LNCaP clone FGC (cell line): ENCODE measurements around the gene NCBP1.

ENCODE experiments used
- DNase-seq: peaks from one replicate; pipeline ENCODE4 v3.0.0-alpha.2; 2011; ENCODE audit warnings: low read depth
- H3K4me3 ChIP-seq: 2 replicates; pipeline ENCODE4 v1.5.1; 2011; ENCODE audit warnings: mild to moderate bottlenecking, low read depth, low read length, control low read depth
- TF ChIP-seq, protein P1 (sequence below): IDR thresholded peaks from 2 replicates; pipeline ENCODE4 v1.5.1; 2012; ENCODE audit warnings: mild to moderate bottlenecking; ENCODE audit not compliant: control insufficient read depth, insufficient read depth; ENCODE audit errors: extremely low read depth

The NCBP1 gene

DNA sequence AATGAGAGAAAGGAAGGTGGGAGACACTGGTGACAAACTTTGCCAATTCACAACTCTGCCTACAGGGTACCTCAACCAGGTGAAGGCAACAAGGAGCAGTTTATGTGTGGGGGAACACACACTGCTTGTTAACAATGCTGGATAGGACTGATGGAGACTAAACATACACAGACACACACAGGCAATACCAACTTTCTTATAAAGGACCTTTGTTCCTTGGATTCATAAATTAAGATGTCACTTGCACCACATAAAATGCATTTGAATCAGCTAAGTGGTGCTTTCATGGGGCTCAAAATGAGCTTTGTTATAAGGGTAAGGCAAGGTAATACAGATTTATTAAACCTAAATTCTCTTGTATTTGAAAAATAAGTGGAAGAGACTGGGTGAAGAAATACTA is 4.5 kb upstream of the NCBP1 start:
- H3K4me3 ChIP-seq = no peak overlapping the region
- DNase-seq = no peak
- TF ChIP-seq, protein P1, sequence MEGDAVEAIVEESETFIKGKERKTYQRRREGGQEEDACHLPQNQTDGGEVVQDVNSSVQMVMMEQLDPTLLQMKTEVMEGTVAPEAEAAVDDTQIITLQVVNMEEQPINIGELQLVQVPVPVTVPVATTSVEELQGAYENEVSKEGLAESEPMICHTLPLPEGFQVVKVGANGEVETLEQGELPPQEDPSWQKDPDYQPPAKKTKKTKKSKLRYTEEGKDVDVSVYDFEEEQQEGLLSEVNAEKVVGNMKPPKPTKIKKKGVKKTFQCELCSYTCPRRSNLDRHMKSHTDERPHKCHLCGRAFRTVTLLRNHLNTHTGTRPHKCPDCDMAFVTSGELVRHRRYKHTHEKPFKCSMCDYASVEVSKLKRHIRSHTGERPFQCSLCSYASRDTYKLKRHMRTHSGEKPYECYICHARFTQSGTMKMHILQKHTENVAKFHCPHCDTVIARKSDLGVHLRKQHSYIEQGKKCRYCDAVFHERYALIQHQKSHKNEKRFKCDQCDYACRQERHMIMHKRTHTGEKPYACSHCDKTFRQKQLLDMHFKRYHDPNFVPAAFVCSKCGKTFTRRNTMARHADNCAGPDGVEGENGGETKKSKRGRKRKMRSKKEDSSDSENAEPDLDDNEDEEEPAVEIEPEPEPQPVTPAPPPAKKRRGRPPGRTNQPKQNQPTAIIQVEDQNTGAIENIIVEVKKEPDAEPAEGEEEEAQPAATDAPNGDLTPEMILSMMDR = no peak

DNA sequence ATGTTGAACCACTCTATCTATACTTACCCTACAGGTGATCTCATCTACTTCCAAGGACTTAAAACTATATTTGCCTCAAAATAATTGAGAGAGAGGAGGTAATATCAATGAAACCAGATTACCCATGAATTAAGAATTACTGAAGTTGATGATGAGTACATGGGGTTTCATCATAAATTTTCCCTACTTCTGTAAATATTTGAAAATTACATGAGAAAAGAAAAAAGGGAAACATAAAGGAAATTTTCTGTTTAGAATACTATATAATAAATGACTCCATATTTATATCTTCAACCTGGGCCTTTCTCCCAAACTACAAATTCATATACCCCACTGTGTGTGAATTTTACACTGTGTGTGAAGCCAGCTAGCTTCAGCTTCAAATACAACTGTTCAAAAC is 3.0 kb upstream of the NCBP1 start:
- DNase-seq = no peak
- TF ChIP-seq, protein P1 = no peak
- H3K4me3 ChIP-seq = no peak overlapping the region

DNA sequence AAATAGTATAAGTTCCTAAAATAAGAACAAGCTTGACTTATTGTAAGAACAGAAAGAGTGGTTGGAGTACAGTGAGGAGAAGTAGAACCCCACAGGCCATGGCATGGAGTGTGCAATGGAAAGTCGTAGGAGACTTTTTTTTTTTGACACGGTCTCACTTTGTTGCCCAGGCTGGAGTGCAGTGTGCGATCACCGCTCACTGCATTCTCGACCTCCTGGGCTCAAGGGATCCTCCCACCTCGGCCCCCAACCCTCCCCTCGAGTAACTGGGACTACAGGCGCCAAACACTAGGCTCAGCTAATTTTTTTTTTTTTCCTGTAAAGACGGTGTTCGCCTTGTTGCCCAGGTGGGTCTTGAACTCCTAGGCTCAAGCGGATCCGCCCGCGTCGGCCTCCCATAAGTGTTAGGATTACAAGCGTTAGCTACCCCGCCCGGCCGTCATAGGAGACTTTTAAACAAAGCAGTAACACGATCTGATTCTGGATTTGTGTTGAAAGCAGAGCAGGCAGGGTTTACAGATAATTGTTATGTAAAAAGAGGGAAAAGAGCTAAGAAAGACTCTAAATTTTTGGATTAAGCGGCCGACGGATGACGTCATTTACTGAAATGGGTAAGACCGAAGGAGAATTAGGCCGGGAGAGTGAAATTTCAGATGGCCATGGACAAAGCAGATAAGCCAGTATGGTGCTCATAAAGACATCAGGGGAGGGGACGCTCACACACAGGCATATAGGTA is 1.2 kb upstream of the NCBP1 start:
- peak overlapping the region; percentile 96 for H3K4me3 ChIP-seq
- DNase-seq = no peak
- TF ChIP-seq, protein P1 = no peak

DNA sequence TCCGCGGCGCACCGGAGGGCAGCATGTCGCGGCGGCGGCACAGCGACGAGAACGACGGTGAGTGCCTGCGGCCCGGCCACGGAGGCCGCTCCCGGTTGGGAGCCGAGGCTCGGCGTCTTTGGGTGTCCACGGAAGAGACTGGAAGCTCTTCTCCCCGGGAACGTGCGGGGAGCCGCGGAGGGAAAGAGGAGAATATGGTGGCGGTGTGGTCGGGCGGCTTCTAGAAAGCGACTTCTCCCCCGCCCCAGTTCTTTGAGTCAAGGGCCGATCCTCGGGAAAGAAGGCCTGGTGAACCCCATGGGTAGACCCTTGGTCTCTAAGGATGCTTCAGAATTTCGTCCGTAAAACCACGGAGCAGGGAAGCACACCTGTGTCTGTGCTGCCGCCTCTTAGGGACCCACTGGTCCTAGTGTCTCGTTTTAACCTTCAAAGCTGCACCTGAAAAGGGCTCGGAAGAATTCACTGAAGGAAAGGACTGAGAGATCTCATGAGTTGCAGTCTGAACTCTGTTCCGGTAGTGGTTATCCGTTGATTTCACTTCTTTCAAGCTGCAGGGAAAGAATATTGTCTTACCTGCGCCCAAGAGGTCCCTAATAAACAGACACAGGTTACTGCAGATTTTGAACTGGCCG is 354 bp downstream of the NCBP1 start:
- no peak for DNase-seq
- TF ChIP-seq, protein P1 = no peak
- peak overlapping the region; percentile 96 for H3K4me3 ChIP-seq

- TF ChIP-seq, protein P1 = no peak
- H3K4me3 ChIP-seq = peak overlapping the region; percentile 96
- no peak for DNase-seq
These were observed 1.4 kb downstream of the NCBP1 start for GRCh38 chr9:97635026-97635425.

DNA sequence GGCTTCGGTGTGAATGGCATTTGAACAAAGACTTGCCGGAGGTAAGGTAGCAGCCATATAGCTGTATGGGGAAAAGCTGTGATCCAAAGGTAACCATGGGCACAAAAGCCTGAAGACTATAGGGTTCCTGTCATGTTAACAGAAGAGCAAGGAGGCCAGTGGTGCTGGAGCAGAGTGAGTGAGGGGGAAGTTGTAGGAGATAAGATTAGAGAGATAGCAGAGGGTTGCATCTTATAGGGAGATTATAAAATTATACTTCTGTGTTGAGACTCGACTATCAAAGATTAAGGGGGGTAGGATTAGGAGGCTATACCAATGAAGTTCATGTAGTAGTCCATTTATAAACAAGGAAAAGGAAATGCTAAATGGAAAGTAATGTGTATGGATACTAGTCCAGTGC is 3.3 kb downstream of the NCBP1 start:
- no peak overlapping the region for H3K4me3 ChIP-seq
- no peak for DNase-seq
- TF ChIP-seq, protein P1 = no peak

- no peak for DNase-seq
- H3K4me3 ChIP-seq = no peak overlapping the region
- TF ChIP-seq, protein P1 = no peak
These were observed 5.0 kb downstream of the NCBP1 start for GRCh38 chr9:97638666-97639065.
